HepG2 (cell line): ENCODE measurements around the gene MAB21L4. TPM values are rescaled to one million over a fixed set of nuclear protein-coding genes. Genes with fewer than 3 reads are reported as not detected.
A peak's percentile ranks its signal among the peaks of the same experiment; 100 is the strongest.

Experiments
- ATF7-NPFF ChIP-seq: sonication (generic); formaldehyde crosslinking; IDR thresholded peaks from 2 replicates; pipeline ENCODE4 v1.8.1; 2023; ENCODE audit warnings: mild to moderate bottlenecking, low read depth, missing genetic modification reagents, moderate library complexity
- CREB1 ChIP-seq, 2 experiments: fragments of 450-650 bp in 1 of 2; IDR thresholded peaks; 2 replicates each; pipeline ENCODE4 v1.6.1; 2016 to 2017; ENCODE audit warnings: control low read depth in 1 of 2, mild to moderate bottlenecking in 1 of 2, missing compliant biosample characterization in 1 of 2, missing genetic modification characterization in 1 of 2
- CREM ChIP-seq, 2 experiments: sonication (generic) in 1 of 2; formaldehyde crosslinking in 1 of 2; IDR thresholded peaks; 2 replicates each; pipeline versions ENCODE4 v1.4.0 to v1.6.1; 2016 to 2020; ENCODE audit warnings: antibody characterized with exemption in 1 of 2, mild to moderate bottlenecking in 1 of 2, missing genetic modification reagents in 1 of 2
- CTCF ChIP-seq: sonication (generic); formaldehyde crosslinking; IDR thresholded peaks from 2 replicates; pipeline ENCODE4 v1.5.0; 2020; ENCODE audit warnings: mild to moderate bottlenecking, missing genetic modification reagents, moderate library complexity
- HDAC2 ChIP-seq: sonication (generic); formaldehyde crosslinking; IDR thresholded peaks from 2 replicates; pipeline ENCODE4 v1.4.0; 2020; ENCODE audit warnings: missing genetic modification reagents
- HINFP ChIP-seq: sonication (generic); formaldehyde crosslinking; IDR thresholded peaks from 2 replicates; pipeline ENCODE4 v1.4.0; 2020; ENCODE audit warnings: low read depth, mild to moderate bottlenecking, missing genetic modification reagents
- IRX3 ChIP-seq: sonication (generic); formaldehyde crosslinking; IDR thresholded peaks from 2 replicates; pipeline ENCODE4 v1.8.1; 2023; ENCODE audit warnings: mild to moderate bottlenecking, low read depth, missing genetic modification reagents, borderline replicate concordance
- KDM5B ChIP-seq: sonication (generic); formaldehyde crosslinking; IDR thresholded peaks from 2 replicates; pipeline ENCODE4 v1.4.0; 2020; ENCODE audit warnings: missing genetic modification reagents, mild to moderate bottlenecking, borderline replicate concordance
- KLF6 ChIP-seq: IDR thresholded peaks from 2 replicates; pipeline ENCODE4 v1.8.0; 2016; ENCODE audit warnings: missing biosample characterization, missing genetic modification reagents
- MAFG ChIP-seq: sonication (generic); formaldehyde crosslinking; IDR thresholded peaks from 2 replicates; pipeline ENCODE4 v1.5.1; 2020; ENCODE audit warnings: mild to moderate bottlenecking, missing genetic modification reagents
- NFRKB ChIP-seq: fragments of 450-650 bp; IDR thresholded peaks from 2 replicates; pipeline ENCODE4 v1.6.1; 2017
- RBM39 ChIP-seq: fragments of 200-400 bp; formaldehyde crosslinking; IDR thresholded peaks from one replicate; pipeline ENCODE4 v1.6.1; 2018; ENCODE audit warnings: antibody characterized with exemption, mild to moderate bottlenecking, low read depth, low read length; ENCODE audit not compliant: poor library complexity, severe bottlenecking
- RFXAP ChIP-seq: sonication (generic); formaldehyde crosslinking; IDR thresholded peaks from 2 replicates; pipeline ENCODE4 v1.4.0; 2020; ENCODE audit warnings: missing genetic modification reagents, borderline replicate concordance
- RNF2 ChIP-seq: fragments of 450-650 bp; conservative IDR thresholded peaks from 2 replicates; pipeline ENCODE4 v1.6.1; 2016; ENCODE audit warnings: low read depth
- ZEB1 ChIP-seq: IDR thresholded peaks from 2 replicates; pipeline ENCODE4 v1.6.1; 2012; ENCODE audit warnings: mild to moderate bottlenecking, low read depth, inconsistent platforms; ENCODE audit not compliant: insufficient replicate concordance
- ZFAT ChIP-seq: sonication (generic); formaldehyde crosslinking; conservative IDR thresholded peaks from 2 replicates; pipeline ENCODE4 v1.8.1; 2023; ENCODE audit warnings: missing genetic modification reagents, inconsistent platforms
- ZNF724P ChIP-seq: sonication (generic); formaldehyde crosslinking; IDR thresholded peaks from 2 replicates; pipeline ENCODE4 v1.8.0; 2022; ENCODE audit warnings: missing genetic modification reagents, borderline replicate concordance
- ZNF740 ChIP-seq: sonication (generic); formaldehyde crosslinking; IDR thresholded peaks from 2 replicates; pipeline ENCODE4 v1.4.0; 2020; ENCODE audit warnings: missing genetic modification reagents
- ZNF879 ChIP-seq: sonication (generic); formaldehyde crosslinking; IDR thresholded peaks from 2 replicates; pipeline ENCODE4 v1.8.1; 2023; ENCODE audit warnings: missing genetic modification reagents
- ZSCAN12 ChIP-seq: sonication (generic); formaldehyde crosslinking; IDR thresholded peaks from 2 replicates; pipeline ENCODE4 v1.9.0; 2021; ENCODE audit warnings: mild to moderate bottlenecking, missing genetic modification reagents
- polyA plus RNA-seq, 8 experiments: library from polyadenylated mRNA; depleted of rRNA in 3 of 8; stranded (reverse) in 7 of 8; unstranded in 1 of 8; fragments of >200 nt; fragmentation: Illumina TruSeq in 4 of 8; extraction: Trizol in 4 of 8; gene quantifications; 2 replicates each; pipeline versions ENCODE4 v1.2.1 to v1.2.3, GENCODE V29; 2011 to 2016; ENCODE audit warnings: low read depth in 4 of 8, missing spikeins in 1 of 8, mixed read lengths in 1 of 8; ENCODE audit not compliant: insufficient read depth in 1 of 8
- total RNA-seq, 5 experiments: library from RNA; depleted of rRNA; stranded (reverse); fragments of >200 nt; fragmentation: Illumina TruSeq; extraction: Trizol; gene quantifications; 2 replicates each; pipeline ENCODE4 v1.2.3, GENCODE V29; 2016; ENCODE audit warnings: low read depth in 1 of 5
- TF ChIP-seq, protein P1 (sequence below): sonication (generic); formaldehyde crosslinking; IDR thresholded peaks from 2 replicates; pipeline ENCODE4 v1.4.0; 2020; ENCODE audit warnings: missing genetic modification reagents
- TF ChIP-seq, protein P2 (sequence below): sonication (generic); formaldehyde crosslinking; IDR thresholded peaks from 2 replicates; pipeline ENCODE4 v1.8.1; 2023; ENCODE audit warnings: mild to moderate bottlenecking, moderate library complexity, missing genetic modification reagents

The MAB21L4 gene
- total and polyA plus RNA-seq, 2 of the 13 experiments (the other 11 are each of a cell fraction or from before 2014, with no cell fraction given): 3.0 to 14.0 TPM

DNA sequence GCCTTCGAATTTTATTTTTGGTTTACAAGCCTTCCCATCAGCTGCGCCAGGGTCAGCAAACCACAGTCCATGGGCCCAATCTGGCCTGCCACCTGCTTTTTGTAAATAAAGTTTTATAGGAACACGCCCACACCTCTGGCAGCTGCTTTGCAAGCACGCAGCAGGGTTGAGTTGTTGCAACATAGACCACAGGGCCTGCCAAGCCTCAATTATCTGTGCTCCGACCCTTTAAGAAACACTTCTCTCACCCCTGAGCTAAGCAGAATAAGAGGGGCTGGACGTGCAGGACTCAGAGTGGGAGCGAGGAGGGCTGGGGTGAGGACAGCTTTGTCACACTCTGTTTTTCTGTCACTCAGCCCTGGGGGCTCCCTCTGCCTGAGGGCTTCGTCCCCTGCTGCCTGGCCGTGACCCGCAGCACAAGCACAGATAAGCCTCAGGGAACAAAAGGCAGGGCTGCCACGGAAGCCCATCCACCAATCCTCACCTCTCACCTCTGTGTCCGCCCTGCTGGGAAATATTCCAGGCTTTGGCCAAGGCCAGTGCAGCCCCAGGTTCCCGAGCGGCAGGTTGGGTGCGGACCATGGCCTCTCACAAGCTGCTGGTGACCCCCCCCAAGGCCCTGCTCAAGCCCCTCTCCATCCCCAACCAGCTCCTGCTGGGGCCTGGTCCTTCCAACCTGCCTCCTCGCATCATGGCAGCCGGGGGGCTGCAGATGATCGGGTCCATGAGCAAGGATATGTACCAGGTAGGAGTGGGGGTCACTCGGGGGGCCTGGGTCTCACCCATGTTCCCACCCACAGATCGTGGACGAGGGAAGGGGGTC lies 27.5 kb downstream of the MAB21L4 start, which contains the start of gene AGXT (continued):
- TF ChIP-seq, protein P1, sequence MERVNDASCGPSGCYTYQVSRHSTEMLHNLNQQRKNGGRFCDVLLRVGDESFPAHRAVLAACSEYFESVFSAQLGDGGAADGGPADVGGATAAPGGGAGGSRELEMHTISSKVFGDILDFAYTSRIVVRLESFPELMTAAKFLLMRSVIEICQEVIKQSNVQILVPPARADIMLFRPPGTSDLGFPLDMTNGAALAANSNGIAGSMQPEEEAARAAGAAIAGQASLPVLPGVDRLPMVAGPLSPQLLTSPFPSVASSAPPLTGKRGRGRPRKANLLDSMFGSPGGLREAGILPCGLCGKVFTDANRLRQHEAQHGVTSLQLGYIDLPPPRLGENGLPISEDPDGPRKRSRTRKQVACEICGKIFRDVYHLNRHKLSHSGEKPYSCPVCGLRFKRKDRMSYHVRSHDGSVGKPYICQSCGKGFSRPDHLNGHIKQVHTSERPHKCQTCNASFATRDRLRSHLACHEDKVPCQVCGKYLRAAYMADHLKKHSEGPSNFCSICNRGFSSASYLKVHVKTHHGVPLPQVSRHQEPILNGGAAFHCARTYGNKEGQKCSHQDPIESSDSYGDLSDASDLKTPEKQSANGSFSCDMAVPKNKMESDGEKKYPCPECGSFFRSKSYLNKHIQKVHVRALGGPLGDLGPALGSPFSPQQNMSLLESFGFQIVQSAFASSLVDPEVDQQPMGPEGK (CRISPR knock-in tag): peak; percentile 86
- peak; percentile 92; the same call in 1 of the 2 replicates for TF ChIP-seq KDM5B (CRISPR knock-in tag)
- TF ChIP-seq CREB1 (IDR thresholded peaks at IDR 0.05): no peak
- TF ChIP-seq CREB1 (CRISPR knock-in tag; IDR thresholded peaks at IDR 0.05): no peak
- TF ChIP-seq CTCF (CRISPR knock-in tag): peak; percentile 47; the same call in 1 of the 2 replicates
- peak; percentile 86; the same call in 1 of the 2 replicates for TF ChIP-seq HDAC2 (CRISPR knock-in tag)
- no peak for TF ChIP-seq RBM39
- TF ChIP-seq HINFP (CRISPR knock-in tag): peak; percentile 92; the same call in 1 of the 2 replicates
- no peak for TF ChIP-seq NFRKB
- 0 out of 2 replicates have a peak, but pooled peaks have one; percentile 45 for TF ChIP-seq RFXAP (CRISPR knock-in tag)
- peak; percentile 67; the same call in 1 of the 2 replicates for TF ChIP-seq ZSCAN12 (CRISPR knock-in tag)
- peak; percentile 23 for TF ChIP-seq CREM (IDR thresholded peaks at IDR 0.05)
- TF ChIP-seq CREM (CRISPR knock-in tag; IDR thresholded peaks at IDR 0.05): no peak
- 0 out of 2 replicates have a peak, but pooled peaks have one; percentile 67 for TF ChIP-seq IRX3 (CRISPR knock-in tag)
- TF ChIP-seq ZEB1: peak; percentile 41
- peak; percentile 28; the same call in 1 of the 2 replicates for TF ChIP-seq KLF6 (CRISPR knock-in tag)
- peak; percentile 87 for TF ChIP-seq RNF2
- 0 out of 2 replicates have a peak, but pooled peaks have one; percentile 5 for TF ChIP-seq MAFG (CRISPR knock-in tag)
- TF ChIP-seq ZFAT (CRISPR knock-in tag): no peak
- TF ChIP-seq ATF7-NPFF (CRISPR knock-in tag): peak; percentile 81
- TF ChIP-seq, protein P2, sequence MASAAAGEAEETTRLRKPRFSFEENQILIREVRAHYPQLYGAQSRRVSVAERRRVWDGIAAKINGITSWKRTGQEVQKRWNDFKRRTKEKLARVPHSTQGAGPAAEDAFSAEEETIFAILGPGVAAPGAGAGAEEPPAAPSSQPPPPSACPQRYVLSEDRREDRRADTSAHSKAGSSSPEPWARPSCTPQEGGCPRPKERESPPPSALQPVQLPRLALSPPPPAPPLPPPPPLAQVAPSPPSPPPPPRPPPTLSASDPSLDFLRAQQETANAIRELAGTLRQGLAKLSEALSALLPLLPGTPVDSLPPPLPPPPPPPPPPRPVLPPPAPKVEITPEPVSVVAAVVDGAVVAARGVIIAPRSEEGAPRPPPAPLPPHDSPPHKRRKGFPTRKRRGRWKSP (CRISPR knock-in tag): peak; percentile 72; the same call in 1 of the 2 replicates
- 0 out of 2 replicates have a peak, but pooled peaks have one; percentile 54 for TF ChIP-seq ZNF879 (CRISPR knock-in tag)
- peak; percentile 94 for TF ChIP-seq ZNF740 (CRISPR knock-in tag)
- TF ChIP-seq ZNF724P (CRISPR knock-in tag): peak; percentile 96
